SK-N-SH (cell line): ENCODE data around the gene AGTR1. TPM values are rescaled to one million over a fixed set of nuclear protein-coding genes. Genes with fewer than 3 reads are reported as not detected.
A peak's percentile ranks its signal among the peaks of the same experiment; 100 is the strongest.

Experiments used
- CTCF ChIA-PET: fragments of 300-600, 350-600 bp; formaldehyde crosslinking; extraction: SDS; loops from one replicate; lab custom pipeline; 2021; lab: Yijun Ruan, JAX
- POLR2A ChIA-PET: fragments of 350-600 bp; sonication (Branson Sonifier 250); formaldehyde crosslinking; extraction: SDS; loops from one replicate; lab custom pipeline; 2020; ENCODE audit warnings: antibody characterized with exemption, inconsistent platforms; lab: Yijun Ruan, JAX
- DNase-seq: peaks from one replicate; pipeline ENCODE4 v3.0.0; 2012
- H2AFZ ChIP-seq: fragments of 200-600 bp; sonication (generic); 2 replicates; pipeline ENCODE4 v1.8.1; 2016; ENCODE audit warnings: antibody characterized with exemption, mild to moderate bottlenecking, low read depth
- H3F3A ChIP-seq: fragments of 200-600 bp; sonication (generic); replicated peaks from 2 replicates; pipeline ENCODE3; 2016; ENCODE audit warnings: antibody characterized with exemption, mild to moderate bottlenecking; ENCODE audit not compliant: insufficient read depth
- H3K27ac ChIP-seq, 2 experiments: fragments of 200-500 bp in 1 of 2; fragments of 200-600 bp in 1 of 2; sonication (Bioruptor generic) in 1 of 2; sonication (generic), shearing (Covaris generic) in 1 of 2; 2 replicates each; pipeline versions ENCODE4 v1.5.1 to v1.6.1; 2014 to 2016; ENCODE audit warnings: low read depth in 2 of 2, inconsistent platforms in 1 of 2, low read length in 1 of 2, mild to moderate bottlenecking in 1 of 2, mixed read lengths in 1 of 2
- H3K27me3 ChIP-seq: fragments of 200-600 bp; sonication (generic), shearing (Covaris generic); 2 replicates; pipeline ENCODE4 v1.6.1; 2016; ENCODE audit warnings: mixed run types; ENCODE audit not compliant: insufficient read depth
- H3K36me3 ChIP-seq, 2 experiments: fragments of 200-500 bp in 1 of 2; fragments of 200-600 bp in 1 of 2; sonication (Bioruptor generic) in 1 of 2; sonication (generic) in 1 of 2; replicated peaks in 1 of 2; 2 replicates each; pipeline versions ENCODE3 to v1.5.1; 2014 to 2016; ENCODE audit warnings: low read length in 1 of 2, mild to moderate bottlenecking in 1 of 2; ENCODE audit not compliant: insufficient read depth in 2 of 2, control insufficient read depth in 1 of 2
- H3K4me1 ChIP-seq, 2 experiments: fragments of 200-500 bp in 1 of 2; fragments of 200-600 bp in 1 of 2; sonication (Bioruptor generic) in 1 of 2; sonication (generic), shearing (Covaris generic) in 1 of 2; 2 replicates each; pipeline versions ENCODE4 v1.5.1 to v1.6.1; 2014 to 2016; ENCODE audit warnings: low read depth in 1 of 2, low read length in 1 of 2, mixed run types in 1 of 2; ENCODE audit not compliant: insufficient read depth in 2 of 2, control insufficient read depth in 1 of 2
- H3K4me2 ChIP-seq: fragments of 200-600 bp; sonication (generic), shearing (Covaris generic); 2 replicates; pipeline ENCODE4 v1.6.1; 2017; ENCODE audit warnings: mixed run types
- H3K4me3 ChIP-seq, 2 experiments: fragments of 200-500 bp in 1 of 2; fragments of 200-600 bp in 1 of 2; sonication (Bioruptor generic) in 1 of 2; sonication (generic), shearing (Covaris generic) in 1 of 2; 2 replicates each; pipeline versions ENCODE4 v1.5.1 to v1.8.1; 2014 to 2016; ENCODE audit warnings: low read depth in 2 of 2, inconsistent platforms in 1 of 2, low read length in 1 of 2, mild to moderate bottlenecking in 1 of 2, mixed read lengths in 1 of 2, moderate library complexity in 1 of 2
- H3K79me2 ChIP-seq: fragments of 200-600 bp; sonication (generic); 2 replicates; pipeline ENCODE4 v1.8.1; 2017; ENCODE audit warnings: mild to moderate bottlenecking; ENCODE audit not compliant: insufficient read depth
- H3K9ac ChIP-seq: fragments of 200-600 bp; sonication (generic); 2 replicates; pipeline ENCODE4 v1.6.1; 2017; ENCODE audit warnings: mixed run types
- H3K9me2 ChIP-seq: fragments of 200-600 bp; sonication (generic); 2 replicates; pipeline ENCODE4 v1.6.1; 2017; ENCODE audit warnings: mixed run types
- H3K9me3 ChIP-seq: fragments of 200-600 bp; sonication (generic); 2 replicates; pipeline ENCODE4 v1.6.1; 2017; ENCODE audit warnings: mixed run types, mild to moderate bottlenecking, moderate library complexity
- H4K20me1 ChIP-seq: fragments of 200-600 bp; sonication (generic); 2 replicates; pipeline ENCODE4 v1.6.1; 2017; ENCODE audit warnings: mild to moderate bottlenecking, mixed run types; ENCODE audit not compliant: insufficient read depth
- CHD2 ChIP-seq: fragments of 150-350 bp; IDR thresholded peaks from 2 replicates; pipeline ENCODE4 v1.6.1; 2018; ENCODE audit warnings: low read length; ENCODE audit not compliant: partially characterized antibody
- ELF1 ChIP-seq: IDR thresholded peaks from 2 replicates; pipeline ENCODE4 v1.4.0; 2012
- FOSL2 ChIP-seq: IDR thresholded peaks from 2 replicates; pipeline ENCODE4 v1.4.0; 2012; ENCODE audit warnings: low read depth, mild to moderate bottlenecking, moderate library complexity, borderline replicate concordance
- JUND ChIP-seq: IDR thresholded peaks from 2 replicates; pipeline ENCODE4 v1.4.0; 2012
- MXI1 ChIP-seq: IDR thresholded peaks from 2 replicates; pipeline ENCODE4 v1.6.1; 2012; ENCODE audit warnings: mild to moderate bottlenecking, low read depth, low read length, improper control_type of control experiment
- NRF1 ChIP-seq: IDR thresholded peaks from 2 replicates; pipeline ENCODE4 v1.6.1; 2012; ENCODE audit warnings: low read depth, mild to moderate bottlenecking, low read length
- POLR2AphosphoS5 ChIP-seq: IDR thresholded peaks from 2 replicates; pipeline ENCODE4 v1.6.1; 2012; ENCODE audit warnings: low read depth, low read length
- RAD21 ChIP-seq: IDR thresholded peaks from 2 replicates; pipeline ENCODE4 v1.6.1; 2012; ENCODE audit warnings: mild to moderate bottlenecking, low read length
- RXRA ChIP-seq: IDR thresholded peaks from 2 replicates; pipeline ENCODE4 v1.4.0; 2012; ENCODE audit warnings: low read depth, mild to moderate bottlenecking, borderline replicate concordance
- SIN3A ChIP-seq: IDR thresholded peaks from 2 replicates; pipeline ENCODE4 v1.6.1; 2012; ENCODE audit warnings: low read depth, mild to moderate bottlenecking, low read length, moderate library complexity, borderline replicate concordance
- SMC3 ChIP-seq: IDR thresholded peaks from 2 replicates; pipeline ENCODE4 v1.6.1; 2012; ENCODE audit warnings: low read depth, low read length, improper control_type of control experiment
- TCF12 ChIP-seq: IDR thresholded peaks from 2 replicates; pipeline ENCODE4 v1.4.0; 2012
- TEAD4 ChIP-seq: IDR thresholded peaks from 2 replicates; pipeline ENCODE4 v1.4.0; 2012; ENCODE audit warnings: mild to moderate bottlenecking, borderline replicate concordance; ENCODE audit not compliant: insufficient read depth
- WGBS: methylation state at CpG from one replicate; pipeline ENCODE4 v1.1.6; 2017; ENCODE audit warnings: low lambda C conversion rate; 5-methylcytosine and 5-hydroxymethylcytosine counted together
- polyA plus RNA-seq, 3 experiments: library from polyadenylated mRNA; depleted of rRNA; stranded (reverse); fragments of >200 nt; gene quantifications; 2 replicates each; pipeline ENCODE4 v1.2.3, GENCODE V29; 2012
- TF ChIP-seq, protein P1 (sequence below): IDR thresholded peaks from 2 replicates; pipeline ENCODE4; 2012
- TF ChIP-seq, protein P2 (sequence below): IDR thresholded peaks from 2 replicates; pipeline ENCODE4 v1.4.0; 2012; ENCODE audit warnings: low read depth
- TF ChIP-seq, protein P3 (sequence below): IDR thresholded peaks from 2 replicates; pipeline ENCODE4 v1.4.0; 2012; ENCODE audit warnings: low read depth, borderline replicate concordance
- TF ChIP-seq, protein P4 (sequence below): fragments of 200-600 bp; sonication (generic); IDR thresholded peaks from 2 replicates; pipeline ENCODE4 v1.6.1; 2017; ENCODE audit warnings: antibody characterized with exemption, mild to moderate bottlenecking, moderate library complexity

AGTR1 gene
- polyA plus RNA-seq, 1 of the 3 experiments (the other 2 are of a cell fraction): 0.15 TPM

DNA sequence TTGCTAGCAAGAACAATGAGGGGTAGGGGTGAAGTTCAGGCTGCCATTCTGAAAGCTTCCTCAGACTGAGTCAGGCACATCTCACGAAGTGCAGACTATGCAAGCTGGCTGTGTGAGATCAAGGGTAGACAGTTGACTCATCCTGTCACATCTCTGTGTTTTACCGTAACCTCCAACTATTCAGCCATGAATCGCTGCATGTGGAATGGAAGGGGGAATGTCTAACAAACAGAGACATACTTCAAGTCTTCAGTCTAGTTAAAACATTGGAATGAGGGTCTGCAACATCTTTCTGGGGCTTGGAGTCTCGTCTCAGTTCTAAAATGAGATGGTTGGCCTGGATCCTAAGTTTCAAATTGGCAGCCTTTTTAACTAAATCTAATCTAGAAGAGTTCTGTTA is 25.9 kb downstream of the AGTR1 start:
- TF ChIP-seq ELF1 (no peak), RXRA (peak; percentile 50; the same call in 1 of the 2 replicates), FOSL2 (peak; percentile 81; the same call in 1 of the 2 replicates), POLR2AphosphoS5 (0 out of 2 replicates have a peak, but pooled peaks have one; percentile 17), NRF1 (no peak), TEAD4 (0 out of 2 replicates have a peak, but pooled peaks have one; percentile 37), MXI1 (no peak), TCF12 (peak; percentile 63), SIN3A (peak; percentile 59; the same call in 1 of the 2 replicates), JUND (peak; percentile 72)
- TF ChIP-seq, protein P1, sequence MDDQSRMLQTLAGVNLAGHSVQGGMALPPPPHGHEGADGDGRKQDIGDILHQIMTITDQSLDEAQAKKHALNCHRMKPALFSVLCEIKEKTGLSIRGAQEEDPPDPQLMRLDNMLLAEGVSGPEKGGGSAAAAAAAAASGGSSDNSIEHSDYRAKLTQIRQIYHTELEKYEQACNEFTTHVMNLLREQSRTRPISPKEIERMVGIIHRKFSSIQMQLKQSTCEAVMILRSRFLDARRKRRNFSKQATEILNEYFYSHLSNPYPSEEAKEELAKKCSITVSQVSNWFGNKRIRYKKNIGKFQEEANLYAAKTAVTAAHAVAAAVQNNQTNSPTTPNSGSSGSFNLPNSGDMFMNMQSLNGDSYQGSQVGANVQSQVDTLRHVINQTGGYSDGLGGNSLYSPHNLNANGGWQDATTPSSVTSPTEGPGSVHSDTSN: peak; percentile 79
- TF ChIP-seq, protein P2, sequence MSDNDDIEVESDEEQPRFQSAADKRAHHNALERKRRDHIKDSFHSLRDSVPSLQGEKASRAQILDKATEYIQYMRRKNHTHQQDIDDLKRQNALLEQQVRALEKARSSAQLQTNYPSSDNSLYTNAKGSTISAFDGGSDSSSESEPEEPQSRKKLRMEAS: peak; percentile 51; the same call in 1 of the 2 replicates
- Histone ChIP-seq H3K79me2 (no peaks in the 10 kb centered on the region), H3K9me2 (no peaks in the 10 kb centered on the region), H3F3A (no peaks in the 10 kb centered on the region), H3K4me1 (no peaks in the 10 kb centered on the region), H3K36me3 (no peaks in the 10 kb centered on the region), H2AFZ (peak overlapping the region; percentile 69; the same call in 1 of the 2 replicates), H3K4me2 (peak overlapping the region; percentile 65), H3K4me3 (no peak overlapping the region), H3K9ac (no peak overlapping the region), H3K27me3 (no peaks in the 10 kb centered on the region), H4K20me1 (no peaks in the 10 kb centered on the region), H3K27ac (peak overlapping the region; percentile 47 to 66; a peak in 3 of 4 replicates), H3K9me3 (no peaks in the 10 kb centered on the region)
- WGBS: 6% methylated on average over 4 of the region's 4 CpGs
- CTCF ChIA-PET: interaction anchor here (1.1 to 4.8 kb wide), 2 partner anchors 11 to 137 kb away, joined by 4 to 39 read pairs; no protein-coding TSS in a partner anchor
- DNase-seq: no peak
- POLR2A ChIA-PET: no interaction called here

DNA sequence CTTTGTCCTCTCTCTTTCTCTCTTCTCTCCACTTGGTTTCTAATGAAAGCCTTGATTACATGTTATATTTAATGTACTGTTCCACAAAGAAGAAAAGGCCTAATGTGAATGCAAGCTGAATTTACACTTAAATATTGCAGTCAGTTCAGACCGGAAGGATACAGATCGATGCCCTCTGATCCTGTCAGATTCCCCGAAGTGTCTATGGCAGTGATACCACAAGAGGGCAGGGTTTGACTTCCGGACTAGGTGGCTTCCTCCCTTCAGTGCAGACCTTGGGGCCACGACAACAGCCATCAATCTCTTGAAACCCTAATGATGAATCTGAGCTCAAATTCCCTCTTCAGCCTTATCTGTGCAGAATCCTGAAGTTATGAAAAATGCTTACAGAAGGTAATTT is 29.5 kb downstream of the AGTR1 start:
- Histone ChIP-seq H3K9me3 (no peaks in the 10 kb centered on the region), H3K27ac (no peak overlapping the region), H3K4me2 (no peak overlapping the region), H3K36me3 (no peaks in the 10 kb centered on the region), H3F3A (no peaks in the 10 kb centered on the region), H3K9ac (no peak overlapping the region), H2AFZ (no peak overlapping the region), H3K9me2 (no peaks in the 10 kb centered on the region), H3K27me3 (no peaks in the 10 kb centered on the region), H3K79me2 (no peaks in the 10 kb centered on the region), H3K4me1 (peaks cover 0 to 7% of the 10 kb centered on the region in 2 experiments; a peak in 2 of 4 replicates), H3K4me3 (no peak overlapping the region; a peak in 1 of 4 replicates), H4K20me1 (no peaks in the 10 kb centered on the region)
- WGBS: 51% methylated on average over 5 of the region's 5 CpGs
- DNase-seq: peak; percentile 66
- ChIA-PET POLR2A (no interaction called here), CTCF (interaction anchor here (0.6 to 12.8 kb wide), 48 partner anchors 9 to 1363 kb away, joined by 3 to 126 read pairs (median 4); no protein-coding TSS in a partner anchor)
- TF ChIP-seq RAD21 (peak; percentile 89), SMC3 (peak; percentile 86), MXI1 (no peak), NRF1 (no peak), SIN3A (no peak), CHD2 (no peak), ELF1 (no peak)
- TF ChIP-seq, protein P3, sequence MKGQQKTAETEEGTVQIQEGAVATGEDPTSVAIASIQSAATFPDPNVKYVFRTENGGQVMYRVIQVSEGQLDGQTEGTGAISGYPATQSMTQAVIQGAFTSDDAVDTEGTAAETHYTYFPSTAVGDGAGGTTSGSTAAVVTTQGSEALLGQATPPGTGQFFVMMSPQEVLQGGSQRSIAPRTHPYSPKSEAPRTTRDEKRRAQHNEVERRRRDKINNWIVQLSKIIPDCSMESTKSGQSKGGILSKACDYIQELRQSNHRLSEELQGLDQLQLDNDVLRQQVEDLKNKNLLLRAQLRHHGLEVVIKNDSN: no peak
- TF ChIP-seq, protein P4, sequence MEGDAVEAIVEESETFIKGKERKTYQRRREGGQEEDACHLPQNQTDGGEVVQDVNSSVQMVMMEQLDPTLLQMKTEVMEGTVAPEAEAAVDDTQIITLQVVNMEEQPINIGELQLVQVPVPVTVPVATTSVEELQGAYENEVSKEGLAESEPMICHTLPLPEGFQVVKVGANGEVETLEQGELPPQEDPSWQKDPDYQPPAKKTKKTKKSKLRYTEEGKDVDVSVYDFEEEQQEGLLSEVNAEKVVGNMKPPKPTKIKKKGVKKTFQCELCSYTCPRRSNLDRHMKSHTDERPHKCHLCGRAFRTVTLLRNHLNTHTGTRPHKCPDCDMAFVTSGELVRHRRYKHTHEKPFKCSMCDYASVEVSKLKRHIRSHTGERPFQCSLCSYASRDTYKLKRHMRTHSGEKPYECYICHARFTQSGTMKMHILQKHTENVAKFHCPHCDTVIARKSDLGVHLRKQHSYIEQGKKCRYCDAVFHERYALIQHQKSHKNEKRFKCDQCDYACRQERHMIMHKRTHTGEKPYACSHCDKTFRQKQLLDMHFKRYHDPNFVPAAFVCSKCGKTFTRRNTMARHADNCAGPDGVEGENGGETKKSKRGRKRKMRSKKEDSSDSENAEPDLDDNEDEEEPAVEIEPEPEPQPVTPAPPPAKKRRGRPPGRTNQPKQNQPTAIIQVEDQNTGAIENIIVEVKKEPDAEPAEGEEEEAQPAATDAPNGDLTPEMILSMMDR: peak; percentile 51
